Measurements from ENCODE around the gene GAL.

- TF ChIP-seq POLR2AphosphoS2 (IDR thresholded peaks at IDR 0.05; ENCODE audit: low read depth, low read length) (no peak), EZH2 (conservative IDR thresholded peaks at IDR 0.05; ENCODE audit: low read depth, low read length) (no peak), CTCF (CRISPR knock-in tag; IDR thresholded peaks at IDR 0.05) (no peak), ATF2 (CRISPR knock-in tag; IDR thresholded peaks at IDR 0.05) (no peak), HES4 (CRISPR knock-in tag; IDR thresholded peaks at IDR 0.05; ENCODE audit: borderline replicate concordance) (no peak), ZBTB21 (CRISPR knock-in tag; IDR thresholded peaks at IDR 0.05) (no peak), KAT7 (CRISPR knock-in tag; IDR thresholded peaks at IDR 0.05; ENCODE audit: borderline replicate concordance) (no peak), ZNF383 (CRISPR knock-in tag; IDR thresholded peaks at IDR 0.05; ENCODE audit: borderline replicate concordance) (no peak), TRAFD1 (CRISPR knock-in tag; IDR thresholded peaks at IDR 0.05; ENCODE audit: borderline replicate concordance) (no peak), SP2 (CRISPR knock-in tag; IDR thresholded peaks at IDR 0.05) (no peak), RXRA (CRISPR knock-in tag; IDR thresholded peaks at IDR 0.05) (no peak), SRY (CRISPR knock-in tag; IDR thresholded peaks at IDR 0.05) (no peak), ZNF629 (CRISPR knock-in tag; conservative IDR thresholded peaks at IDR 0.05) (no peak)
Measured at GRCh38 chr11:68666849-68667248, 17.5 kb upstream of the GAL start.
